Neural cell (in vitro differentiated cells): ENCODE data around the gene MRTFB.

Source experiments
- CTCF ChIP-seq: fragments of 450-650 bp; IDR thresholded peaks from 2 replicates; pipeline ENCODE4 v1.5.1; 2014; ENCODE audit warnings: antibody characterized with exemption, mild to moderate bottlenecking, moderate library complexity; ENCODE audit not compliant: poor library complexity, severe bottlenecking
- EP300 ChIP-seq: fragments of 450-650 bp; conservative IDR thresholded peaks from 2 replicates; pipeline ENCODE4 v1.6.1; 2014; ENCODE audit warnings: antibody characterized with exemption, mild to moderate bottlenecking, moderate library complexity; ENCODE audit not compliant: poor library complexity, severe bottlenecking
- REST ChIP-seq: IDR thresholded peaks from 2 replicates; pipeline ENCODE4 v1.6.1; 2012; ENCODE audit warnings: borderline replicate concordance

- TF ChIP-seq EP300, result no peak
- TF ChIP-seq CTCF, result no peak
- no peak for TF ChIP-seq REST
These were observed 109.4 kb downstream of the MRTFB start for GRCh38 chr16:14180481-14180944.
